Adrenal gland (tissue), 12 donors: ENCODE measurements around the gene ENO1. TPM values are rescaled to one million over a fixed set of nuclear protein-coding genes. Genes with fewer than 3 reads are reported as not detected.

ENCODE experiments used
- DNase-seq, 7 donors: peaks; one replicate each; pipeline ENCODE4 v3.0.0-alpha.2; 2019 to 2020
- H3K27ac ChIP-seq, 5 donors: fragments of 200-600 bp; sonication (generic) in 4 of 5; 1 replicate in 3 of 5; 2 replicates in 2 of 5; pipeline versions ENCODE4 v1.5.1 to v1.8.0; 2016 to 2020; ENCODE audit warnings: mild to moderate bottlenecking in 1 of 5
- H3K27me3 ChIP-seq: fragments of 200-600 bp; 2 replicates; pipeline ENCODE4 v1.8.0; 2021
- H3K36me3 ChIP-seq, 2 donors: fragments of 200-600 bp; replicated peaks in 1 of 2; 1 replicate in 1 of 2; 2 replicates in 1 of 2; pipeline versions ENCODE4 v1.5.1 to v1.8.0; 2018 to 2022
- H3K4me1 ChIP-seq, 2 donors: fragments of 200-600 bp; replicated peaks in 1 of 2; 1 replicate in 1 of 2; 2 replicates in 1 of 2; pipeline versions ENCODE4 v1.5.1 to v1.8.0; 2018 to 2021
- H3K4me3 ChIP-seq, 4 donors: fragments of 200-600 bp; sonication (generic) in 3 of 4; one replicate each; pipeline ENCODE4 v1.5.1; 2016 to 2018
- H3K9me3 ChIP-seq, 3 donors: fragments of 200-600 bp; sonication (generic) in 1 of 3; replicated peaks in 1 of 3; 1 replicate in 2 of 3; 2 replicates in 1 of 3; pipeline versions ENCODE4 v1.5.1 to v1.8.0; 2016 to 2021
- POLR2A ChIP-seq, 2 donors: fragments of 450-650 bp; IDR thresholded peaks; one replicate each; pipeline ENCODE4 v1.6.1; 2017; ENCODE audit warnings: antibody characterized with exemption in 2 of 2, mild to moderate bottlenecking in 2 of 2, moderate library complexity in 1 of 2
- WGBS, 4 donors: extraction: QIAGEN DNeasy Blood & Tissue Kit in 2 of 4; methylation state at CpG; one replicate each; pipeline versions ENCODE4 v1.1.5 to v1.1.7; 2013 to 2017; 5-methylcytosine and 5-hydroxymethylcytosine counted together
- intact Hi-C, 2 donors: fragments of 100-400 bp; cut with DNase I; formaldehyde crosslinking; loops; one replicate each; pipeline versions ENCODE4 v1.14.1 to v1.15.0; 2022 to 2023
- polyA plus RNA-seq, 3 donors: library from polyadenylated mRNA; stranded (reverse); fragments of 200-250 nt in 2 of 3; fragments of 350-450 nt in 1 of 3; fragmentation: Illumina TruSeq in 1 of 3; extraction: RNeasy Lipid Tissue Mini Kit (QIAGEN cat#74804) in 1 of 3; gene quantifications; one replicate each; pipeline ENCODE4 v1.2.3, GENCODE V29; 2013 to 2014
- total RNA-seq, 9 donors: library from RNA; depleted of rRNA in 4 of 9; stranded (reverse); fragments of >200 nt in 4 of 9; fragments of 120-200 nt in 1 of 9; fragmentation: NEBNext Ultra II Directional in 1 of 9; extraction: Animal tissue kit (Norgen Biotek cat#: 25700) in 1 of 9; gene quantifications; one replicate each; pipeline versions ENCODE4 v1.1.0 to v1.2.4, GENCODE V29; 2013 to 2023
- TF ChIP-seq, protein P1 (sequence below), 6 experiments: fragments of 450-650 bp in 4 of 6; fragments of 200-600 bp in 2 of 6; sonication (generic) in 1 of 6; IDR thresholded peaks; 1 replicate in 5 of 6; 2 replicates in 1 of 6; pipeline versions ENCODE4 v1.5.1 to v1.8.0; 2016 to 2021; ENCODE audit warnings: antibody characterized with exemption in 6 of 6, mild to moderate bottlenecking in 2 of 6, moderate library complexity in 1 of 6
- donor health status: healthy with polysubstance abuse.
- donor health status: Bipolar disorder and iron deficiency.
- donor health status: DM: yes; HTN: yes; CAD: no.
- donor health status: DM: no; HTN: no; CAD: no.
- donor health status: DM: no; HTN: no; CAD: no.
- donor health status: DM: yes; HTN: yes; CAD: no.

ENO1 gene
- total and polyA plus RNA-seq, 12 donors, result 142 to 819 (median 581) TPM

DNA sequence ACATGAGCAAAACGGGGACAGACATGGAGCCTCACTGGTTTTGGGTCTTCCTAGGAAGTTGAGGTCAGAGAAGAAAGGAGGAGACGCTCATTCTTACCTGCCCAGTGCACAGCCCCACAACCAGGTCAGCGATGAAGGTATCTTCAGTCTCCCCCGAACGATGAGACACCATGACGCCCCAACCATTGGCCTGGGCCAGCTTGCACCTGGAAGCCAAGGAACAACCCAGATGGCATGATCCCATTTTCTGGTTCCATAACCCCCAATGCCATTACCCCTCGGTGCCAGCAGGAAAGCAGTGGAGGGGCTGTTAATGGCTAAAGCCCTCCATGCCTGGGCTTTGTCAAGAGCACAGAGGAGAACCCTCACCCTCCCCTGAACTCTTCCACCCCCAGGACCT is 15.3 kb downstream of the ENO1 start:
- intact Hi-C loops, result loop anchor here in 1 of 2 donors (5.0 kb wide), 1 partner anchor 124 kb away; no protein-coding TSS in a partner anchor
- H3K4me1 ChIP-seq, result peaks cover 7 to 16% of the 10 kb centered on the region in 2 donors
- H3K27me3 ChIP-seq, result no peaks in the 10 kb centered on the region
- no peak for DNase-seq
- TF ChIP-seq POLR2A (IDR thresholded peaks at IDR 0.05), result no peak
- TF ChIP-seq, protein P1, sequence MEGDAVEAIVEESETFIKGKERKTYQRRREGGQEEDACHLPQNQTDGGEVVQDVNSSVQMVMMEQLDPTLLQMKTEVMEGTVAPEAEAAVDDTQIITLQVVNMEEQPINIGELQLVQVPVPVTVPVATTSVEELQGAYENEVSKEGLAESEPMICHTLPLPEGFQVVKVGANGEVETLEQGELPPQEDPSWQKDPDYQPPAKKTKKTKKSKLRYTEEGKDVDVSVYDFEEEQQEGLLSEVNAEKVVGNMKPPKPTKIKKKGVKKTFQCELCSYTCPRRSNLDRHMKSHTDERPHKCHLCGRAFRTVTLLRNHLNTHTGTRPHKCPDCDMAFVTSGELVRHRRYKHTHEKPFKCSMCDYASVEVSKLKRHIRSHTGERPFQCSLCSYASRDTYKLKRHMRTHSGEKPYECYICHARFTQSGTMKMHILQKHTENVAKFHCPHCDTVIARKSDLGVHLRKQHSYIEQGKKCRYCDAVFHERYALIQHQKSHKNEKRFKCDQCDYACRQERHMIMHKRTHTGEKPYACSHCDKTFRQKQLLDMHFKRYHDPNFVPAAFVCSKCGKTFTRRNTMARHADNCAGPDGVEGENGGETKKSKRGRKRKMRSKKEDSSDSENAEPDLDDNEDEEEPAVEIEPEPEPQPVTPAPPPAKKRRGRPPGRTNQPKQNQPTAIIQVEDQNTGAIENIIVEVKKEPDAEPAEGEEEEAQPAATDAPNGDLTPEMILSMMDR (IDR thresholded peaks at IDR 0.05), result no peak
- no peak overlapping the region for H3K4me3 ChIP-seq
- 88 to 95% (median 93%) methylated on average over 5 to 7 of the region's 7 CpGs for WGBS, 4 donors
- no peaks in the 10 kb centered on the region for H3K9me3 ChIP-seq
- peaks cover 0 to 98% of the 10 kb centered on the region in 2 donors for H3K36me3 ChIP-seq
- no peak overlapping the region for H3K27ac ChIP-seq

- Histone ChIP-seq H3K36me3 (peaks cover 0 to 96% of the 10 kb centered on the region in 2 donors), H3K27ac (no peak overlapping the region)
- intact Hi-C loops, result loop anchor here in 1 of 2 donors (5.0 kb wide), 1 partner anchor 125 kb away; no protein-coding TSS in a partner anchor
These were observed 16.0 kb downstream of the ENO1 start for GRCh38 chr1:8862528-8862927.

DNA sequence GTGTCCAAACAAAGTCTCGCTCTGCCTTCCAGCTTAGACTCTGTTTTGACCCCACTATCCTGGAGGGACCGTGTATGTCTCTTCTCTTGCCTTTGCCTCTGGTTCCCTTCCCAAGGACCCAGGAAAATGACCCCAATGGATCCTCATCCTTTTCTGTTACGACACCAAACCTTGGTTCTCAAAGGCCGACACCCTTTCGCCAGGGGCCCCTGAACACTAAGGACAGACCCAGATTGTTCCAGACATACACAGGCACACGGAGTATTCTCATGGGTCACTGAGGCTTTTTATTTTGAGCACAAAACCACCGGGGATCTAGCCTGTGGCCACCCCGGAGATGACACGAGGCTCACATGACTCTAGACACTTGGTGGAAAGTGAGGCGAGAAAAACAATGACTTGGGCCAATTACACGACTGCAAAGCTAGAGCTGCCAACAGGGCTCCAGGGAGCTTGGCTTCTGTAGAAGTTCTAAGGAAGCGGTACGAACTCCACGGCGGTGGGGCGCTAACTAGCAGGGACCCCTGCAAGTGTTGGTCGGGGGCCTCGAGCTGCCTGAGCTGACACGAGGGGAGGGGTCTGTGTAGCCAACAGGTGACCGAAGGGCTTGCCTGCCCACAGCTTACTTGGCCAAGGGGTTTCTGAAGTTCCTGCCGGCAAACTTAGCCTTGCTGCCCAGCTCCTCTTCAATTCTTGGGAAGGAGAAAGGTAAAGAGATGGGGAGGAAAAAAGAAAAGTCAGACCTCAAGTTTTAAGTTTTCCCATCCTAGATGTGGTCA is 17.6 kb downstream of the ENO1 start:
- Histone ChIP-seq H3K9me3 (no peaks in the 10 kb centered on the region), H3K4me3 (no peak overlapping the region), H3K4me1 (peaks cover 12 to 30% of the 10 kb centered on the region in 2 donors), H3K27ac (no peak overlapping the region), H3K27me3 (no peaks in the 10 kb centered on the region), H3K36me3 (peaks cover 0 to 79% of the 10 kb centered on the region in 2 donors)
- no peak for DNase-seq
- intact Hi-C loops, result loop anchor here in 1 of 2 donors (5.0 kb wide), 1 partner anchor 126 kb away; no protein-coding TSS in a partner anchor
- TF ChIP-seq, protein P1 (IDR thresholded peaks at IDR 0.05), result no peak
- no peak for TF ChIP-seq POLR2A (IDR thresholded peaks at IDR 0.05)
- WGBS, 4 donors, result 85 to 95% (median 87%) methylated on average over 16 to 21 of the region's 21 CpGs

More at GRCh38 chr1:8862528-8862927, 16.0 kb downstream of the ENO1 start:
- no peak overlapping the region for H3K4me3 ChIP-seq
- whole genome bisulfite sequencing, 4 donors, result 76 to 89% (median 86%) methylated on average over 4 of the region's 4 CpGs
- no peaks in the 10 kb centered on the region for H3K27me3 ChIP-seq
- H3K4me1 ChIP-seq, result peaks cover 12 to 22% of the 10 kb centered on the region in 2 donors
- H3K9me3 ChIP-seq, result no peaks in the 10 kb centered on the region
- TF ChIP-seq POLR2A (IDR thresholded peaks at IDR 0.05), result no peak
- TF ChIP-seq, protein P1 (IDR thresholded peaks at IDR 0.05), result peak; percentile 24 to 38 (median 36)
- DNase-seq, result no peak

DNA sequence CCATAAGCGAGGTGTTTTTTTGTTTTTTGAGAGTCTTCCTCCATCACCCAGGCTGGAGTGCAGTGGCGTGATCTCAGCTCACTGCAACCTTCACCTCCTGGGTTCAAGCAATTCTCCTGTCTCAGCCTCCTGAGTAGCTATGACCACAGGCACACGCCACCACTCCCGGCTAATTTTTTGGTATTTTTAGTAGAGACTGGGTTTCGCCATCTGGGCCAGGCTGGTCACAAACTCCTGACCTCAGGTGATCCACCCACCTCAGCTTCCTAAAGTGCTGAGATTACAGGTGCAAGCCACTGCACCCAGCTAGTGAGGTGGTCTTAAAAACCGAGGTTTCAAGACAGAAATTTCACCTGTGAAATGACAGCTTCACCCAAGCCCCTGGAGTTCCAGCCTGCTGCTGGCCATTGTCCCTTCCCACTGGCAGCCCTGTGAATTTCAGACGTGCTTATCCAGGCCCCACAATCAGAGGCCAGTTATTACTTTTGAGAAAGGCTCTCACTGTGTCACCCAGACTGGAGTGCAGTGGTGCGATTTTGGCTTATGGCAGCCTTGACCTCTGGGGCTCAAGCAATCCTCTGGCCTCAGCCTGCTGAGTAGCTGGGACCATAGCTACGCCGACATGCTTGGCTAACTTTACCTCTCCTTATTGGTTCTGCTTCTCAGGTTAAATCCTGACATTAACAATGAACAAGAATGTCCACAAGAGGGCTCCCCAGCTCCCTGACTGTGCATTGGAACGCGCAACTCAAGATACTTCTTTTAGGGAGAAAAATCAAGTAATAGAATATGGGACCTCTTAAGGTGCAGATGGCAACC is 19.4 kb downstream of the ENO1 start:
- intact Hi-C loops, result no loop called here
- peaks cover 12 to 30% of the 10 kb centered on the region in 2 donors for H3K4me1 ChIP-seq
- no peaks in the 10 kb centered on the region for H3K27me3 ChIP-seq
- TF ChIP-seq, protein P1 (IDR thresholded peaks at IDR 0.05), result peak; percentile 49 to 73 (median 62)
- no peak for TF ChIP-seq POLR2A (IDR thresholded peaks at IDR 0.05)
- peak overlapping the region in 2 of 5 donors; percentile 34 to 41 for H3K27ac ChIP-seq
- peaks cover 0 to 61% of the 10 kb centered on the region in 2 donors for H3K36me3 ChIP-seq
- no peaks in the 10 kb centered on the region for H3K9me3 ChIP-seq
- 54 to 61% (median 60%) methylated on average over 12 of the region's 12 CpGs for WGBS, 4 donors
- peak in 5 of 7 donors; percentile 52 to 79 (median 66) for DNase-seq
- H3K4me3 ChIP-seq, result no peak overlapping the region
